GM12874 (cell line): ENCODE results near the gene POLRMT.

Experiments
- CTCF ChIP-seq: IDR thresholded peaks from 2 replicates; pipeline ENCODE4 v1.5.1; 2011; ENCODE audit warnings: low read depth, mild to moderate bottlenecking, control low read depth, low read length, moderate library complexity; ENCODE audit not compliant: insufficient read depth

Gene POLRMT

GRCh38 chr19:595326-596262, 37.7 kb downstream of the POLRMT start:
- TF ChIP-seq CTCF, result no peak

DNA sequence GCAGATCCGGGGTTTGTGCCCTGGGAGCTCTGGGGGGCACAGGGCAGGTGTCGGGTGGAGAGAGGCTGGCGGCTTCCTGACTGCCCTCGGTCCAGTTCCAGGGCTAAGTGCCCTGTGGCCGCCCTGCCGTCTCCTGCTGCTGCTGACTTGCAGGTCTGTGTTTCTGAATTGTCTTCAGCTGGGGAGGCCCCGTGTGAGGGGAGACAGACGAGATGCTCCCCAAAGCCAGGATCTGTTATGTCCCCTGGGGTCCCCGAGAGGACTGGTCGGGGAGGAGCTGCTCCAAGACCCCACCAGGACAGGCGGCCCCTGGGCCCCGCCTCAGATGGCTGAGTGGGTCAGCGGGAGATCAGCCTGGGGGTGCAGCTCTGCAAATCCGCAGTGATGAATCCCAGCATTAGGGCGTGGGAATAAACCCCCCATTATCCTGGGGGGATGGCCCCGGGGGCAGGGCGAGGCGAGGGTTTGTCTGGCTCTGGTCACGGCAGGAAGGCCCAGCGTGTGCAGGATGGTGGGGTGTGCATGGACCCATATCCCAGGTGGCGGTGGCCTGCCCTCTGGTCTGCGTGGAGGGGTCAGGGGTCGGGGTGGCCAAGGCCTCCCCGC, 39.0 kb downstream of the POLRMT start:
- no peak for TF ChIP-seq CTCF

DNA sequence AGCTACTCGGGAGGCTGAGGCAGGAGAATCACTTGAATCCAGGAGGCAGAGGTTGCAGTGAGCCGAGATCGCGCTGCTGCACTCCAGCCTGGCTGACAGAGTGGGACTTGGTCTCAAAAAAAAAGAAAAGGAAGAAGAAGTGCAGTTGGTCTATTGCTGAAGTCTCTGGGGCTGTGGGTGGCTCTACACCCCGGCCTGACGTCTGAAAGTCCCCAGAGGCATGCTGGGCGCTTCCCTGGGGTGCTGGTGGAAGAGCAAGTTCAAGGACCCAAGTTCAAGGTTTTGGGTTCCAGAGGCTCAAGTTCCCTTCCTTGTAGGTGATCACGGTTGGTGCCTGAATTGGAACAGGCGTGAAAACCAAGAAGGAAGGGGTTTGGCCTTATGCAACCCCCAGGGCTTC, 39.8 kb downstream of the POLRMT start:
- TF ChIP-seq CTCF, result no peak

DNA sequence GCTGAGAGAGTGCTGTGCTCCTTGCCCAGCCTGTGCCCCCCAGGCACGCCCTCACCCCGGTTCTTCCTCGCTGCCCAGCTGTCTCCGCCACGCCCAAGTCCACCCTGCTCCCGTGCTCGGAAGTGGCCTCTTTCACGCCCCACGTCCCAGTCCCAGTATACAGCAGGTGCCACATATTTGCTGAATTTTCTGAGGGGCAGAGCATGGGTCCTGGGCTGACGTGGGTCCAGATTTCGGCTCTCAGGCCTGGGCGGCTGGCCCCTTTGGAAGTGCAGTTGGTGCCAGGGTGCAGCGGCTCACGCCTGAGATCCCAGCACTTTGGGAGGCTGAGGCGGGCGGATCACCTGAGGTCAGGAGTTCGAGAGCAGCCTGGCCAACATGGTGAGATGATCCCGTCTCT, 40.3 kb downstream of the POLRMT start:
- no peak for TF ChIP-seq CTCF

DNA sequence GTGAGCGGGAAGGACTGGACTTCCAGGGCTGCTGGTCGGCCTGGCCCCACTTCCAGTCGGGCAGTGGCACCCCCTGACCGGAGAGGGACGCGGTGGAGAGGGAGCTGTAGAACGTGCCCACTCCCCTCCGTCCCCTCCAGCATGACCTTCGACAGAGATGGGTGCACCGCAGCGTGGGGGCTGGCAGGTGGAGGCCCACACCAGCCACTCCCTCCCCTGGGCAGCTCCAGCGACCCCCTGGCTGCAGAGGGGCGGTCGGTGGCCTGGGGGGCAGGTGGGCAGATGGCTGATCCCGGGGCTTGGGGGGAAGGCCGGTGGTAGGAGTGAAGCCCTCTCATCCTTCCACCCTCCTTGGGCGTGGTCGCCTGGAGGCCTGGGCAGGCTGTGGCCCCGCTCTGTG, 41.2 kb downstream of the POLRMT start:
- no peak for TF ChIP-seq CTCF

DNA sequence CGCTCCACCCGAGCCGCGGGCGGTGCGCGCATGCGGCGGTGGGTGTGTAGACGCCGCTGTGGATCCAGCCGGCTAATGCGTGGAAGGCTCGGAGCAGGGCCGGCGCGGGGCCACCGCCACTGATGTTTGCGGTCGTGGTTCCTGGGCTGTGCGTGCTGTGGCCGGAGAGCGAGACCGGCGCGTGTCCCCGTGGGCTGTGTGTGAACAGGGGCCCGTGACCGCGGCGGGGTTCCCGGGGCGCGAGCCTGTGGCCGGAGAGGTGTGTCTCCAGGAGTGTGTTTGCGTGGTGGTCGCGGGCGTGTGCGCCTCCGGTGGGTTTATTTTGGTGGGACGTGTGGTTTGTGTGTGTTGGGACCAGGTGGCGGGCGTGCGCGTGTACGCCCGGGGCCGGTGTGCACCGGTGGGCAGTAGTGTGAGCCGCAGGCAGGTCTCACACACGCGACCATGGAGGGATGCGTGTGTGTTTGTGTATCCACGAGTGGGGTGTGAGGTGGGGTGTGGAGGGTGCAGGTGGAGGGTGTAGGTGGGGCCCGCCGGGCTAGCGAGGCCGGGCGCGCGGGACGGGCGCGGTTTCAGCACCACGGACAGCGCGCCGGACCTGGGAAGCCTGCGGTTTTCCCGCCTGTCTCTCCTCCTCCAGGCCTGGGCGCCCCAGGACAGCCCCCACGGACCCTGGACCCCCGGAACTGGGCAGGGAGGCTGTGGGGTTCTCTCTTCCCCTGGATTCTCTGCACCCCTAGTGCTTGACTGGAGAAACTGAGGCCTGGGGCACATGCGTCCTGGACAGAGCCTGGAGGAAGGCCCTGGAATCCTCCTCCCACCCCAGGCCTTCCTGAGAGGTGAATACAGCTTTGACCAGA, 42.0 kb downstream of the POLRMT start:
- TF ChIP-seq CTCF, result no peak

DNA sequence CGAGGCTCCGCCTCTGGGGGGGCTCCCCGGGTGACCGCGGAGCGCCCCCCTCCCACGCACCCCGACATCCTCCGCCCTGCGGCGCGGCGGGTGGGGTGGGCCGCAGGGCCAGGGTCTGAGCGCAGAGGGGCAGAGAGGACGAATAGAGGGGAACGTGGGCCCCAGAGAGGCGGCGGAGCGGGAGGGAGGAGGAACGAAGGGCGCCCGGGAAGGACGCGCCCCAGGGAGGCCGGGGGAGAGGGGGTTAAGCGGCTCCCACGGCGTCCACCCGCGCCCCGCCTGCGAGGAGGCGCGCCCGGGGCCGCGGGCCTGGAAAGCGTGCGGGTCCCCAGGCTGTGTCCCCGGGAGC, 42.6 kb downstream of the POLRMT start:
- TF ChIP-seq CTCF, result no peak
